ENCODE data around the gene GBX1. TPM values are rescaled to one million over a fixed set of nuclear protein-coding genes. Genes with fewer than 3 reads are reported as not detected.

The GBX1 gene
- total and polyA plus RNA-seq, 2 donors (not counting 1 experiment from before 2014, with no cell fraction given): not detected

DNA sequence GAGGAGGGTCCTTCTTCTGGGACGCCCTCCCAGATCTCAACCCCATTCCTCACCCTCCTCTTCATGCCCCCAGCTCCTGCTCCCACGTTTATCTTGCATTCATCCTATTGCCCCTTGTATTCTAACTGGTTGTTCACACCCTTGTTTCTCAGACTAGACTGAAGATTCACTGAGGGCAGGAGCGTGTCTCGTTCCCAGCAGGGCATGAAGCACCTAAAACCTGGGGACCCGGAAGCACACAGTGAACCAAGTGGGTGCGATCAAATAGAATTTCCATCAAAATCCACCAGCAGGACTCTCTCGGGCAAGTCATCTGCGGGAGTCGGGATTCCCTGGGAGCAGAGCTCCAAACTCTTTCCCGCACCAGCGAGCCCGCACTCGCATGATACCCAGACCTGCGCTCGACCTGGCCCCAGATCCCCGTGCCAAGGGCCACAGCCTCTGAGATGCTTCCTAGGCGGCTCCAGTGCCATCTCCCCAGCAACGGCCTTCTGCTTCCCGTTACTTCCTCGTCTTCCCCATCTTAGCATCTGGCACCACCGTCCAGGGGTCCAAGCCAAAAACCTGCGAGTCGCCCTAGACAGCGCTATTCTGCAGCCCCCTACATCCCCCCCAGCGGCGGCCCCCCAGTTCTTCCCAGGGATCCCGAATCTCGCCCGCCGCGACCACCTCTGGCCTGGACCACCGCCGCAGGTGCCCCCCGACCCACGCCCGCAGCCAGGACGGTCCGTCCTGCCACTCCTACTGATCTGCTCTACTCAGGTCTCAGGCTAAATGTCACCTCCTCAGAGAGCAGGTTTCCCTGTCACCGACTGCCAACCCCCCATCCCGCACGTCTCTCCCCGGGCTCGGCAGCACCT is 6.1 kb upstream of the GBX1 start:
- Histone ChIP-seq H3K4me1 (ENCODE audit: control insufficient read depth, extremely low read depth, insufficient read depth, low read length) (no peaks in the 10 kb centered on the region), H3K27ac (ENCODE audit: insufficient read depth, low read length) (no peak overlapping the region), H3K27me3 (ENCODE audit: control insufficient read depth, insufficient read depth, low read length) (peaks cover 19% of the 10 kb centered on the region), H3K4me3 (replicated peaks in 1 of 4; ENCODE audit: control extremely low read depth in 1 of 4, insufficient read depth in 1 of 4, low read depth in 3 of 4, low read length in 4 of 4) (no peak overlapping the region), H4K20me1 (ENCODE audit: control insufficient read depth, extremely low read depth, insufficient read depth, low read length) (no peaks in the 10 kb centered on the region), H3K9me3 (ENCODE audit: control insufficient read depth, insufficient read depth, low read depth, low read length) (no peaks in the 10 kb centered on the region), H3K4me2 (ENCODE audit: extremely low read depth, insufficient read depth, low read length) (no peak overlapping the region), H3K79me2 (ENCODE audit: control insufficient read depth, insufficient read depth, low read length) (no peaks in the 10 kb centered on the region), H3K36me3 (ENCODE audit: control insufficient read depth, insufficient read depth, low read length) (no peaks in the 10 kb centered on the region), H3K9ac (ENCODE audit: insufficient read depth, low read length) (no peak overlapping the region), H2AFZ (ENCODE audit: low read length) (no peak overlapping the region)
- no peak for DNase-seq (ENCODE audit: low read depth in 2 of 2)
- TF ChIP-seq CTCF (conservative IDR thresholded peaks at IDR 0.05 in 1 of 2, IDR thresholded peaks at IDR 0.05 in 1 of 2; ENCODE audit: low read depth in 1 of 2, low read length in 2 of 2) (no peak), EZH2 (IDR thresholded peaks at IDR 0.05; ENCODE audit: low read length, missing control alignments) (no peak)

DNA sequence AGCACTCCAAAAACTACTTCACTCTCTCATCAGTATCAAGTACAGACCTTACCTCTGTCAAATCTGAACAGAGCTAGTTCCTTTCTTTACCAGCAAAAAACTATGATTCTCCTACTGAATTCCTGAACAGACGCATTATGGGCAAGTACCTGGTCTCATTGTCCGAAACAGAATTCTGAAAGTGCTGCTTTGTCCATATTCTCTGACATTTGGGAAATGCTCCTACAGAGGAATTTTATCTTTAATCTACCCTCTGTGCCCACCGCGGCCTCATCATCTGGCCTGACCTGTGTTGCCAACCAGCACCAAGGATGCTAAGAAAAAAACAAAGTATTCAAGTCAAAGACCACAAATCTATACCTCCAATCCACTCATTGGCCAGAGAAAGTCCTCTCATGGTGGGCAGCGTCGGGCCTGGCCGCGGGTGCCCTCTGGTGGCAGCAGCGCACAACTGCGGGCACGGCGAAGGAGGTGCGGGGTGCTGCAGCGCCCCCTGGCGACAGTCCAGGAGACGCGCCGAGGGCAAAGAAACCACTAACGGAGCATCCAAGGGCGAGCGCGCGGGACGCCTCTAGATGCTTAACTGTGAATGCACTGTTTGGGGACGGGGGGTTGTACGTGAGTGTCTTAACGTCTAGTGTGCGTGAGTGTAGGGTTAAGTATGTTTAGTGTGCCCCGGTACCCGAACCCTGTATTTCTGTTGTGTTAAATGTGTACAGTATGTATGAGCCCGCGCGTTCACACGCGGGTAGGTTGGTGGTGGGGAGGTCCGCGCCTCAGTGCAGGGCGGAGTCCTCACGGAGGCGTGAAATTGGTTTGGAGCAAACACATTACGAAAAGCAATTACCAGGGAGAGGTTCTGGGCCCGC is 5.0 kb upstream of the GBX1 start:
- peaks cover 23% of the 10 kb centered on the region for H3K27me3 ChIP-seq (ENCODE audit: control insufficient read depth, insufficient read depth, low read length)
- H2AFZ ChIP-seq (ENCODE audit: low read length): no peak overlapping the region

More for the DNA sequence above, 5.0 kb upstream of the GBX1 start:
- H3K36me3 ChIP-seq (ENCODE audit: control insufficient read depth, insufficient read depth, low read length): no peaks in the 10 kb centered on the region
- H3K4me1 ChIP-seq (ENCODE audit: control insufficient read depth, extremely low read depth, insufficient read depth, low read length): no peaks in the 10 kb centered on the region
- TF ChIP-seq CTCF (conservative IDR thresholded peaks at IDR 0.05 in 1 of 2, IDR thresholded peaks at IDR 0.05 in 1 of 2; ENCODE audit: low read depth in 1 of 2, low read length in 2 of 2): peak; percentile 99 to 100
- no peak for TF ChIP-seq EZH2 (IDR thresholded peaks at IDR 0.05; ENCODE audit: low read length, missing control alignments)
- H3K79me2 ChIP-seq (ENCODE audit: control insufficient read depth, insufficient read depth, low read length): no peaks in the 10 kb centered on the region
- no peak overlapping the region for H3K9ac ChIP-seq (ENCODE audit: insufficient read depth, low read length)
- no peaks in the 10 kb centered on the region for H4K20me1 ChIP-seq (ENCODE audit: control insufficient read depth, extremely low read depth, insufficient read depth, low read length)
- no peak overlapping the region for H3K4me2 ChIP-seq (ENCODE audit: extremely low read depth, insufficient read depth, low read length)
- H3K4me3 ChIP-seq (replicated peaks in 1 of 4; ENCODE audit: control extremely low read depth in 1 of 4, insufficient read depth in 1 of 4, low read depth in 3 of 4, low read length in 4 of 4): no peak overlapping the region
- no peaks in the 10 kb centered on the region for H3K9me3 ChIP-seq (ENCODE audit: control insufficient read depth, insufficient read depth, low read depth, low read length)
- no peak overlapping the region for H3K27ac ChIP-seq (ENCODE audit: insufficient read depth, low read length)
- DNase-seq (ENCODE audit: low read depth in 2 of 2): peak; percentile 46 to 63

All from fibroblast of lung (primary cell).